Neural crest cell (in vitro differentiated cells): ENCODE measurements around the gene DYNC1H1. TPM values are rescaled to one million over a fixed set of nuclear protein-coding genes. Genes with fewer than 3 reads are reported as not detected.

Experiments used
- DNase-seq: peaks from one replicate; pipeline ENCODE4 v3.0.0; 2021; ENCODE audit warnings: low read depth, mixed read lengths, low spot score
- H3K27ac Mint-ChIP-seq: one replicate; pipeline ENCODE4 v1.8.0; 2021; ENCODE audit warnings: mild to moderate bottlenecking, mixed read lengths; ENCODE audit not compliant: unreplicated experiment
- H3K27me3 Mint-ChIP-seq: 2 replicates; pipeline ENCODE4 v1.8.0; 2021; ENCODE audit warnings: low read depth, mild to moderate bottlenecking, mixed read lengths
- H3K36me3 Mint-ChIP-seq: 2 replicates; pipeline ENCODE4 v1.8.0; 2021; ENCODE audit warnings: low read depth, mild to moderate bottlenecking, mixed read lengths
- H3K4me1 Mint-ChIP-seq: 2 replicates; pipeline ENCODE4 v1.8.0; 2021; ENCODE audit warnings: mixed read lengths
- H3K4me3 Mint-ChIP-seq: one replicate; pipeline ENCODE4 v1.8.0; 2021; ENCODE audit warnings: mild to moderate bottlenecking, mixed read lengths
- H3K9me3 Mint-ChIP-seq: 2 replicates; pipeline ENCODE4 v1.8.0; 2021; ENCODE audit warnings: mixed read lengths
- total RNA-seq: library from RNA; stranded (reverse); gene quantifications from 2 replicates; pipeline ENCODE4 v1.2.1, GENCODE V29; 2021
- TF ChIP-seq, protein P1 (sequence below): fragments of 200-600 bp; sonication (generic); conservative IDR thresholded peaks from 2 replicates; pipeline ENCODE4 v1.5.0; 2021; ENCODE audit warnings: antibody characterized with exemption, mild to moderate bottlenecking

Gene DYNC1H1
- total RNA-seq, 1 donor from 2014 or later: 528 TPM

GRCh38 chr14:102013669-102014200 is 49.4 kb downstream of the DYNC1H1 start:
- no peaks in the 10 kb centered on the region for H3K27me3 Mint-ChIP-seq
- no peak overlapping the region for H3K27ac Mint-ChIP-seq
- peaks cover 40% of the 10 kb centered on the region for H3K36me3 Mint-ChIP-seq
- H3K4me1 Mint-ChIP-seq: no peaks in the 10 kb centered on the region
- H3K9me3 Mint-ChIP-seq: no peaks in the 10 kb centered on the region
- TF ChIP-seq, protein P1, sequence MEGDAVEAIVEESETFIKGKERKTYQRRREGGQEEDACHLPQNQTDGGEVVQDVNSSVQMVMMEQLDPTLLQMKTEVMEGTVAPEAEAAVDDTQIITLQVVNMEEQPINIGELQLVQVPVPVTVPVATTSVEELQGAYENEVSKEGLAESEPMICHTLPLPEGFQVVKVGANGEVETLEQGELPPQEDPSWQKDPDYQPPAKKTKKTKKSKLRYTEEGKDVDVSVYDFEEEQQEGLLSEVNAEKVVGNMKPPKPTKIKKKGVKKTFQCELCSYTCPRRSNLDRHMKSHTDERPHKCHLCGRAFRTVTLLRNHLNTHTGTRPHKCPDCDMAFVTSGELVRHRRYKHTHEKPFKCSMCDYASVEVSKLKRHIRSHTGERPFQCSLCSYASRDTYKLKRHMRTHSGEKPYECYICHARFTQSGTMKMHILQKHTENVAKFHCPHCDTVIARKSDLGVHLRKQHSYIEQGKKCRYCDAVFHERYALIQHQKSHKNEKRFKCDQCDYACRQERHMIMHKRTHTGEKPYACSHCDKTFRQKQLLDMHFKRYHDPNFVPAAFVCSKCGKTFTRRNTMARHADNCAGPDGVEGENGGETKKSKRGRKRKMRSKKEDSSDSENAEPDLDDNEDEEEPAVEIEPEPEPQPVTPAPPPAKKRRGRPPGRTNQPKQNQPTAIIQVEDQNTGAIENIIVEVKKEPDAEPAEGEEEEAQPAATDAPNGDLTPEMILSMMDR: no peak
- DNase-seq: no peak
- peak overlapping the region; percentile 51 for H3K4me3 Mint-ChIP-seq

GRCh38 chr14:102015045-102015685 is 50.8 kb downstream of the DYNC1H1 start:
- peaks cover 38% of the 10 kb centered on the region for H3K36me3 Mint-ChIP-seq
- no peaks in the 10 kb centered on the region for H3K27me3 Mint-ChIP-seq
- no peaks in the 10 kb centered on the region for H3K9me3 Mint-ChIP-seq
- DNase-seq: no peak
- no peaks in the 10 kb centered on the region for H3K4me1 Mint-ChIP-seq
- H3K4me3 Mint-ChIP-seq: no peak overlapping the region
- H3K27ac Mint-ChIP-seq: no peak overlapping the region
- TF ChIP-seq, protein P1: no peak

GRCh38 chr14:102015771-102016170 is 51.4 kb downstream of the DYNC1H1 start:
- no peak for DNase-seq
- H3K27ac Mint-ChIP-seq: no peak overlapping the region
- no peaks in the 10 kb centered on the region for H3K9me3 Mint-ChIP-seq
- H3K36me3 Mint-ChIP-seq: peaks cover 32% of the 10 kb centered on the region
- no peak overlapping the region for H3K4me3 Mint-ChIP-seq
- no peaks in the 10 kb centered on the region for H3K27me3 Mint-ChIP-seq
- TF ChIP-seq, protein P1: no peak
- no peaks in the 10 kb centered on the region for H3K4me1 Mint-ChIP-seq

GRCh38 chr14:102016420-102017090 is 52.2 kb downstream of the DYNC1H1 start:
- no peaks in the 10 kb centered on the region for H3K9me3 Mint-ChIP-seq
- H3K4me1 Mint-ChIP-seq: no peaks in the 10 kb centered on the region
- no peak for DNase-seq
- H3K27ac Mint-ChIP-seq: no peak overlapping the region
- H3K36me3 Mint-ChIP-seq: peaks cover 35% of the 10 kb centered on the region
- TF ChIP-seq, protein P1: no peak
- no peaks in the 10 kb centered on the region for H3K27me3 Mint-ChIP-seq
- no peak overlapping the region for H3K4me3 Mint-ChIP-seq

- no peak overlapping the region for H3K4me3 Mint-ChIP-seq
- H3K9me3 Mint-ChIP-seq: no peaks in the 10 kb centered on the region
- peaks cover 28% of the 10 kb centered on the region for H3K36me3 Mint-ChIP-seq
- H3K27ac Mint-ChIP-seq: no peak overlapping the region
- TF ChIP-seq, protein P1: no peak
- no peak for DNase-seq
- no peaks in the 10 kb centered on the region for H3K27me3 Mint-ChIP-seq
- H3K4me1 Mint-ChIP-seq: no peaks in the 10 kb centered on the region
These were observed 53.9 kb downstream of the DYNC1H1 start for GRCh38 chr14:102018251-102018650.
